Aorta (tissue), 5 donors: ENCODE results near the gene LRRD1. TPM values are rescaled to one million over a fixed set of nuclear protein-coding genes. Genes with fewer than 3 reads are reported as not detected.

ENCODE experiments used
- ATAC-seq: fragments of 200-7000 bp; cut with Tn5 transposase; one replicate; pipeline ENCODE4 v1.9.1; 2022; ENCODE audit warnings: moderate library complexity; ENCODE audit not compliant: low FRiP score
- DNase-seq, 2 donors: peaks; one replicate each; pipeline ENCODE4 v3.0.0-alpha.2; 2020
- H3K27ac ChIP-seq, 2 donors: one replicate each; pipeline ENCODE4 v1.5.1; 2013; ENCODE audit warnings: low read length in 2 of 2, mild to moderate bottlenecking in 2 of 2, moderate library complexity in 2 of 2, control low read depth in 1 of 2, inconsistent platforms in 1 of 2, low read depth in 1 of 2
- H3K27me3 ChIP-seq, 2 donors: one replicate each; pipeline ENCODE4 v1.6.1; 2013; ENCODE audit warnings: control low read depth in 1 of 2, low read length in 1 of 2, mild to moderate bottlenecking in 1 of 2, moderate library complexity in 1 of 2; ENCODE audit not compliant: insufficient read depth in 2 of 2, control insufficient read depth in 1 of 2
- H3K36me3 ChIP-seq, 2 donors: one replicate each; pipeline ENCODE4 v1.6.1; 2013; ENCODE audit warnings: control low read depth in 1 of 2, low read length in 1 of 2, mild to moderate bottlenecking in 1 of 2; ENCODE audit not compliant: insufficient read depth in 2 of 2, control insufficient read depth in 1 of 2
- H3K4me1 ChIP-seq, 2 donors: one replicate each; pipeline ENCODE4 v1.6.1; 2013; ENCODE audit warnings: low read length in 2 of 2, control low read depth in 1 of 2, mild to moderate bottlenecking in 1 of 2, moderate library complexity in 1 of 2; ENCODE audit not compliant: insufficient read depth in 2 of 2, control insufficient read depth in 1 of 2
- H3K4me3 ChIP-seq, 2 donors: one replicate each; pipeline ENCODE4 v1.5.1; 2013; ENCODE audit warnings: low read length in 2 of 2, control low read depth in 1 of 2, mild to moderate bottlenecking in 1 of 2
- H3K9me3 ChIP-seq: one replicate; pipeline ENCODE4 v1.6.1; 2013; ENCODE audit warnings: mild to moderate bottlenecking, low read length; ENCODE audit not compliant: control insufficient read depth
- WGBS, 2 donors: extraction: QIAGEN DNeasy Blood & Tissue Kit; methylation state at CpG; one replicate each; pipeline ENCODE4 v1.1.7; 2013; 5-methylcytosine and 5-hydroxymethylcytosine counted together
- intact Hi-C, 2 donors: fragments of 100-400 bp; cut with DNase I; formaldehyde crosslinking; loops; one replicate each; pipeline versions ENCODE4 v1.14.2 to v1.15.0; 2022
- polyA plus RNA-seq, 2 donors: library from polyadenylated mRNA; stranded (reverse); fragments of 200-250 nt; gene quantifications; one replicate each; pipeline ENCODE4 v1.2.3, GENCODE V29; 2013
- total RNA-seq, 2 donors: library from RNA; stranded (reverse); fragmentation: NEBNext Ultra II Directional; extraction: Animal tissue kit (Norgen Biotek cat#: 25700); gene quantifications; one replicate each; pipeline ENCODE4 v1.2.1, GENCODE V29; 2021
- donor health status: healthy with polysubstance abuse.
- donor health status: Bipolar disorder and iron deficiency.
- donor health status: DM: no; HTN: no; CAD: no.
- donor health status: DM: no; HTN: no; CAD: no.
- donor health status: DM: yes; HTN: yes; CAD: no.

Gene LRRD1
- total and polyA plus RNA-seq, 4 donors = 0.51 TPM; not detected in 3

DNA sequence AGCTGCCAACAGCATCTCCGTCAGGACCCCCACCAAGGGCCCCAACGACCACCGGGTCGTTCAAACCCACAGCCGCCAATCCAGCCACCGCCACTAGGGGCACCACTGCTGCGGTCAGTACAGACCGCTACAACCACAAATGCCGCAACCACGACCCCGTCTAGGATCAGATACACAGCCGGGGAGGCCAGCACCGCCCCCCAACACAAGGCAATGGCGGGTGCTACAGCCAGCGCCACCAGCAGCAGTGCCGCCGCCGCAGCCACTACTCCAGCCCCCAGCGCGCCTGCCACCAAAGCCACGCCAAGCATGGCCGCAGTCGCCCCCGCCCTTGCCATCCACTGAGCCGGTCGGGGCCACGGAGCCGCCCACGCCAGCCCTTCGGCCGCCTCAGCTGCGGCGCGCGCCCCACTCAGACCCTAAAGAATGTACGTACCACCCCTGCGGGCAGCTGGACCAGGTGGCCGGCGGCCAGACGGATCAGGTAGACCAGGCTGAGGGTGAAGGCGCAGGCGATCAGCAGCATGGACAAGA is 45.1 kb downstream of the LRRD1 start:
- peak; percentile 77 to 91 for DNase-seq
- ATAC-seq = peak; percentile 82

DNA sequence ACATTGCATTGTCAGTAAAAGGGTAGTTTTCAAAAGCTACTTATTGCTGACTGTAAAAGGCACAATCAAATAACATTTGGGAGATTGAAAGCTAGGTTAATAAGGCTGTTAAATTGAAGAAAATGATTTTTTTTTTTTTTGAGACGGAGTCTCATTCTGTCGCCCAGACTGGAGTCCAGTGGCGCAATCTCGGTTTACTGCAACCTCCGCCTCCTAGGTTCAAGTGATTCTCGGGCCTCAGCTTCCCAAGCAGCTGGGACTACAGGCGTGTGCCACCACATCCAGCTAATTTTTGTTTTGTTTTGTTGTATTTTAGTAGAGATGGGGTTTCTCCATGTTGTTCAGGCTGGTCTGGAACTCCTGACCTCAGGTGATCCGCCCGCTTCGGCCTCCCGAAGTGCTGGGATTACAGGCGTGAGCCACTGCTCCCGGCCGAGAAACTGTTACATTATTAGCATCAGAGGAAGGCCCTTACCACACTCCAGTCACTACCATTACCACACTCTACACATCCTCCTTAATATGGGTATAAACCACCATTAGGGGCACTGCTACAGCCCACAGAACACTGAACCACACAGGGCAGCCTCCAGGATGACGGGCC is 45.7 kb downstream of the LRRD1 start:
- no peak overlapping the region for H3K27ac ChIP-seq
- 34 to 37% methylated on average over 15 of the region's 15 CpGs for WGBS, 2 donors

More for the DNA sequence above, 45.1 kb downstream of the LRRD1 start:
- 0% methylated on average over 40 to 42 of the region's 42 CpGs for WGBS, 2 donors
- intact Hi-C loops = loop anchor here in 1 of 2 donors (5.0 to 10.0 kb wide), 4 partner anchors 43 to 393 kb away; partner anchors contain the start of genes AKAP9, GATAD1, LRRD1 and PEX1
- Histone ChIP-seq H3K9me3 (no peaks in the 10 kb centered on the region), H3K4me3 (peak overlapping the region; percentile 46 to 61), H3K4me1 (no peaks in the 10 kb centered on the region), H3K27me3 (no peaks in the 10 kb centered on the region), H3K36me3 (no peaks in the 10 kb centered on the region), H3K27ac (peak overlapping the region; percentile 58 to 68)

DNA sequence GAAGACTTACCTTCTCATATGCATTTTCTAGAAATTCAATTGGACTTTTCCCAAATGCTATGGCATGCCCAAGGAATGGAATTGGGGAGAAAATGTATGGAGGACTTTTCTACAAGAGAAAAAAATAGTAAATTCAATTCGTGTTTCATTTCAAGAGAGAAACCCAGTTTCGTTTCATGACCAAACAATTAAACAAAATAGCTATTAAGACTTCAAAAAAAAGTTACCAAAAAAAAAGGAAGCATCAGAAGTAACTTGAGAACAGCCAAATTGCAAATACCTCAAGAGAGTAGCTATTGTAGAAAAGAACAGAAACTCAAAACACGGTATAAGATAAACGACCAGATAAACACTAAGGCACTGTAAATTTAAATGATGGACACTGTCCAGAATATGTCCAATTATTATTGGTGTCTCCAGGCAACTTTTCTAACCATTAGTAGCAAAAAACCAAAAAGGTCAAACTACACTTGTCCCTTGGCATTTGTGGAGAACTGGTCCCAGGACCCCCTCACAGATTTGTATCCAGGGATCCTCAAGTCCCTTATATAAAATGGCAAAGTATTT is 47.1 kb downstream of the LRRD1 start:
- no peaks in the 10 kb centered on the region for H3K27me3 ChIP-seq
- intact Hi-C loops = loop anchor here in 1 of 2 donors (5.0 to 10.0 kb wide), 4 partner anchors 45 to 395 kb away; partner anchors contain the start of genes AKAP9, GATAD1, LRRD1 and PEX1
- ATAC-seq (no peak), DNase-seq (no peak)
- no peaks in the 10 kb centered on the region for H3K4me1 ChIP-seq
- H3K4me3 ChIP-seq = no peak overlapping the region
- WGBS, 2 donors = 54 to 56% methylated on average over 4 of the region's 4 CpGs
- no peak overlapping the region for H3K27ac ChIP-seq
- no peaks in the 10 kb centered on the region for H3K36me3 ChIP-seq
- H3K9me3 ChIP-seq = no peaks in the 10 kb centered on the region

More for the DNA sequence above, 45.7 kb downstream of the LRRD1 start:
- no peaks in the 10 kb centered on the region for H3K27me3 ChIP-seq
- H3K9me3 ChIP-seq = no peaks in the 10 kb centered on the region
- intact Hi-C loops = loop anchor here in 1 of 2 donors (5.0 to 10.0 kb wide), 4 partner anchors 44 to 394 kb away; partner anchors contain the start of genes AKAP9, GATAD1, LRRD1 and PEX1
- H3K4me1 ChIP-seq = no peaks in the 10 kb centered on the region
- no peaks in the 10 kb centered on the region for H3K36me3 ChIP-seq
- no peak for ATAC-seq
- no peak for DNase-seq
- peak overlapping the region; percentile 46 to 61 for H3K4me3 ChIP-seq

DNA sequence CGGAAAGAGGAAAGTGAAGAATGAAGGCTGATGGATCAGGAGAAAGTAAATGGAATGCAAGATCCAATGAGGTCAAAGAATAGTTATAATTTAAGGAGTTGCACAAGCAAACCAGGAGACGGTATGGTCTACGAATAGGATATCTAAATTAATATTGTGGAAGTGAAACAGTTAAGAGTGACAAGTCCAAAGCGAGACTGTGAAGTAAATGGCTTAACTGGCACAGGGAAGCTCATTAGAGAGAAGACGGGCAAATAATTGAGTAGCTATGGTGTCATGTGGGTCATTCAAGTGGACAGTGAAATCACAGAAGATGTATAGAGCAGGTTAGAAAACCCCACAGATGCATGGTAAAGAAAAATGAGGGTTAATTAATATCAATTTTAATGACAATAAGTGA is 47.8 kb downstream of the LRRD1 start:
- intact Hi-C loops = loop anchor here in 1 of 2 donors (5.0 to 10.0 kb wide), 4 partner anchors 46 to 396 kb away; partner anchors contain the start of genes AKAP9, GATAD1, LRRD1 and PEX1
- no peaks in the 10 kb centered on the region for H3K4me1 ChIP-seq
- no peak for ATAC-seq
- WGBS, 2 donors = 91 to 94% methylated on average over 5 of the region's 5 CpGs
- no peaks in the 10 kb centered on the region for H3K9me3 ChIP-seq
- H3K27ac ChIP-seq = no peak overlapping the region
- no peaks in the 10 kb centered on the region for H3K27me3 ChIP-seq
- DNase-seq = no peak
- no peaks in the 10 kb centered on the region for H3K36me3 ChIP-seq
- no peak overlapping the region for H3K4me3 ChIP-seq

DNA sequence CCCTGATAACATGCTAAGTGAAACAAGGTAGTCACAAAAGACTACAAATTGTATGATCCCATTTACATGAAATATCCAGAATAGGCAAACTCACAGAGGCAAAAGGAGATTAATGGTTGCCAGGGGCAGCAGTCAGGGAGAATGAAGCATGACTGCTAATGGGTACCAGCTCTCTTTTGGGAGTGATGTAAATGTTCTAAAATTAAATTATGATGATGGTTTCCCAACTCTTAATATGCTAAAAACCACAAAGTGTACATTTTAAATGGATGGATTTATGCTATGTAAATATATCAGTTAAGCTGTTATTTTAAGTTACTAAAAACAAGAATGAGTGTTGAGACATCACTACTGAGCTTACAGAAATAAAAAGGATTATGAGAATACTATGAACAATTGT is 57.3 kb downstream of the LRRD1 start:
- no peaks in the 10 kb centered on the region for H3K4me1 ChIP-seq
- no peak for ATAC-seq
- H3K27me3 ChIP-seq = no peaks in the 10 kb centered on the region

DNA sequence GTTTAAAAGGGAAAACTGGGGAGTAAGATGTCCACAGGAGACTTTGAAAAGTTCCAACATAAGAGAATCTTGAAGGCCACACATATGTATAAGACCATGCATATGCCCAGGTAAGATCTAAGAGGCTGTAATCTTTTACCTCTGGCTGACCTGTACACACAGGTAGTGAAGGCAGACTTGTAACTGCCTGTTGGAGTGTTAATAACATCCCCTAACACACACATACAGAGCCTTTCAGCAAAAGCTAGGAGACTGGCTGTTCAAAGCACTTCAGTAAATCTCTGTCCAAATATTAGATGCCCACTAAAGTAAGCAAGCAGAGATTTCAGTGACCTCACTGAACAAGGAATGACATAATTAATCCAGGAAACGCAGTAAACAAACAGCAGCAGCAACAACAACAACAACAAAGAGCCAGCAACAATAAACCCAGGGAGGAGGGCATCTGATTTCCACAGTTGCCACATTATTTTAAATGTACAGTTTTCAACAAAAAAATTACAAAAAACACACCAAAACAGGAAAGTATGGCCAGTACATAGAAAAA is 59.7 kb downstream of the LRRD1 start:
- Histone ChIP-seq H3K4me3 (no peak overlapping the region), H3K4me1 (no peaks in the 10 kb centered on the region), H3K27ac (no peak overlapping the region), H3K36me3 (peaks cover 0 to 4% of the 10 kb centered on the region in 2 donors), H3K9me3 (no peaks in the 10 kb centered on the region), H3K27me3 (no peaks in the 10 kb centered on the region)
- 92 to 94% methylated on average over 1 of the region's 1 CpG for WGBS, 2 donors
- ATAC-seq = no peak
- no peak for DNase-seq
- intact Hi-C loops = no loop called here

More for the DNA sequence above, 57.3 kb downstream of the LRRD1 start:
- intact Hi-C loops = no loop called here
- Histone ChIP-seq H3K27ac (no peak overlapping the region), H3K4me3 (no peak overlapping the region), H3K9me3 (no peaks in the 10 kb centered on the region), H3K36me3 (peaks cover 0 to 2% of the 10 kb centered on the region in 2 donors)
- DNase-seq = no peak

DNA sequence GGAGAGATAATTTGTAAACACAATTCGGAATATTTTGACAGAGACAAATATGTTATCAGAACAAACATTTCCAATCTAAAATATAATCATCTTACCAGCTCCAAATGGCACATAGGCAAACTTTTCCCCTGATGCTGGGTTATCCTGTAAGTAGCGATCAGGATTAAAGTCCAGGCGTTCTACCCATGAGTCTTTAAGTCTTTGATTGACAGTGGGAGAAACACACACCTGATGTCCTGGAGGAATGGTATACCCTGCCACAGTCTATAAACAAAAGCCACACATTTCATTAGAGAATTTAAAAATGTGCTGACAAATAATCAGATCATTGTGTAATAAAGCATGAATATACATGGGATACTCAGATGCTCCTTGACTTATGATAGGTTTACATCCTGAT is 62.0 kb downstream of the LRRD1 start:
- Histone ChIP-seq H3K27me3 (no peaks in the 10 kb centered on the region), H3K36me3 (peaks cover 0 to 4% of the 10 kb centered on the region in 2 donors), H3K27ac (no peak overlapping the region), H3K9me3 (no peaks in the 10 kb centered on the region), H3K4me3 (no peak overlapping the region), H3K4me1 (no peaks in the 10 kb centered on the region)
- WGBS, 2 donors = 91 to 96% methylated on average over 3 of the region's 3 CpGs
- intact Hi-C loops = no loop called here
- ATAC-seq (no peak), DNase-seq (no peak)

DNA sequence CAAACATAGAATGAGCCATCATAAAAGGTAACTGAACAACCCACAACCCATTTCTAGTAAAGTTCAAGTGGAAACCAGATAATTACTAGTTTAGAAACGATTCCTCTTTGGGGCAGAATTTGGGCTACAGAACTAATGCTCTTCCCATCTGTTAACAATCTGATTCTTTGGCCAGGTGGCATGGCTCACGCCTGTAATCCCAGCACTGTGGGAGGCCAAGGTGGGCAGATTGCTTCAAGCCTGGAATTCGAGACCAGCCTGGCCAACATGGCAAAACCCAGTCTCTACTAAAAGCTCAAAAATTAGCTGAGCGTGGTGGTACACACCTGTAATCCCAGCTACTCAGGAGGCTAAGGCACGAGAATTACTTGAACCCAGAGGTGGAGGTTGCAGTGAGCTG is 63.1 kb downstream of the LRRD1 start:
- ATAC-seq (no peak), DNase-seq (no peak)
- no peak overlapping the region for H3K27ac ChIP-seq
- no peaks in the 10 kb centered on the region for H3K9me3 ChIP-seq
- no peak overlapping the region for H3K4me3 ChIP-seq
- H3K27me3 ChIP-seq = no peaks in the 10 kb centered on the region
- H3K4me1 ChIP-seq = no peaks in the 10 kb centered on the region
- 96 to 97% methylated on average over 5 of the region's 5 CpGs for WGBS, 2 donors
- intact Hi-C loops = no loop called here
- peaks cover 0 to 2% of the 10 kb centered on the region in 2 donors for H3K36me3 ChIP-seq
